ENCODE measurements around the gene DNAH2.

GRCh38 chr17:7720125-7720524, 2.6 kb downstream of the DNAH2 start:
- TF ChIP-seq CTCF (IDR thresholded peaks at IDR 0.05) (no peak), POLR2A (IDR thresholded peaks at IDR 0.05) (no peak)
